ENCODE data around the gene PTPDC1.

The PTPDC1 gene

GRCh38 chr9:94140791-94141790 is 56.8 kb downstream of the PTPDC1 start:
- DNase-seq (ENCODE audit: low spot score) = no peak

- DNase-seq (ENCODE audit: low spot score) = no peak
These were observed 58.1 kb downstream of the PTPDC1 start for GRCh38 chr9:94142353-94142752.

- no peak for DNase-seq (ENCODE audit: low spot score)
These were observed 60.1 kb downstream of the PTPDC1 start for GRCh38 chr9:94144394-94144793.

GRCh38 chr9:94145640-94146039 is 61.4 kb downstream of the PTPDC1 start:
- DNase-seq (ENCODE audit: low spot score) = no peak

GRCh38 chr9:94147776-94148175 is 63.5 kb downstream of the PTPDC1 start:
- no peak for DNase-seq (ENCODE audit: low spot score)

- no peak for DNase-seq (ENCODE audit: low spot score)
These were observed 64.2 kb downstream of the PTPDC1 start for GRCh38 chr9:94148419-94148818.

- DNase-seq (ENCODE audit: low spot score) = no peak
These were observed 65.4 kb downstream of the PTPDC1 start for GRCh38 chr9:94149696-94150095.

- no peak for DNase-seq (ENCODE audit: low spot score)
These were observed 66.1 kb downstream of the PTPDC1 start for GRCh38 chr9:94150279-94150828.

- DNase-seq (ENCODE audit: low spot score) = no peak
These were observed 66.8 kb downstream of the PTPDC1 start for GRCh38 chr9:94150890-94151650.

GRCh38 chr9:94153905-94154304 is 69.6 kb downstream of the PTPDC1 start:
- DNase-seq (ENCODE audit: low spot score) = no peak

GRCh38 chr9:94156348-94157049 is 72.2 kb downstream of the PTPDC1 start:
- DNase-seq (ENCODE audit: low spot score) = no peak

GRCh38 chr9:94157050-94157801 is 73.0 kb downstream of the PTPDC1 start:
- peak; percentile 69 for DNase-seq (ENCODE audit: low spot score)

Data from pons (tissue), 1 donor.